ENCODE data around the gene HINT2.

Gene HINT2

GRCh38 chr9:35858458-35858857 is 43.6 kb upstream of the HINT2 start:
- Histone ChIP-seq H3K4me1 (ENCODE audit: insufficient read depth, low read length) (no peaks in the 10 kb centered on the region), H3K36me3 (ENCODE audit: insufficient read depth, low read length) (no peaks in the 10 kb centered on the region), H4K20me1 (ENCODE audit: insufficient read depth, low read length) (no peaks in the 10 kb centered on the region; the same call in 1 of the 2 replicates), H2AFZ (ENCODE audit: low read depth, low read length) (no peak overlapping the region), H3K27ac (ENCODE audit: low read length) (no peak overlapping the region), H3K9me3 (ENCODE audit: insufficient read depth, low read length, severe bottlenecking) (no peaks in the 10 kb centered on the region), H3K9ac (ENCODE audit: low read depth, low read length) (no peak overlapping the region), H3K4me3 (ENCODE audit: low read depth in 1 of 2, low read length in 2 of 2) (no peak overlapping the region), H3K79me2 (ENCODE audit: insufficient read depth, low read length) (no peaks in the 10 kb centered on the region), H3K4me2 (ENCODE audit: insufficient read depth, low read length) (no peak overlapping the region), H3K27me3 (ENCODE audit: insufficient read depth, low read length, poor library complexity) (no peaks in the 10 kb centered on the region)
- TF ChIP-seq CTCF (IDR thresholded peaks at IDR 0.05; ENCODE audit: borderline replicate concordance, extremely low read depth, low read length, poor library complexity, severe bottlenecking) (no peak), EZH2 (IDR thresholded peaks at IDR 0.05; ENCODE audit: borderline replicate concordance, low read depth, low read length, severe bottlenecking) (no peak)
- no peak for ATAC-seq (ENCODE audit: insufficient read depth, low read depth)
- DNase-seq: no peak

GRCh38 chr9:35856882-35857281 is 42.0 kb upstream of the HINT2 start:
- Histone ChIP-seq H3K9ac (ENCODE audit: low read depth, low read length) (no peak overlapping the region), H3K4me2 (ENCODE audit: insufficient read depth, low read length) (no peak overlapping the region), H3K36me3 (ENCODE audit: insufficient read depth, low read length) (no peaks in the 10 kb centered on the region), H3K9me3 (ENCODE audit: insufficient read depth, low read length, severe bottlenecking) (no peaks in the 10 kb centered on the region), H4K20me1 (ENCODE audit: insufficient read depth, low read length) (no peaks in the 10 kb centered on the region; the same call in 1 of the 2 replicates), H3K27ac (ENCODE audit: low read length) (no peak overlapping the region), H3K4me3 (ENCODE audit: low read depth in 1 of 2, low read length in 2 of 2) (no peak overlapping the region), H3K27me3 (ENCODE audit: insufficient read depth, low read length, poor library complexity) (no peaks in the 10 kb centered on the region), H3K79me2 (ENCODE audit: insufficient read depth, low read length) (no peaks in the 10 kb centered on the region), H3K4me1 (ENCODE audit: insufficient read depth, low read length) (no peaks in the 10 kb centered on the region), H2AFZ (ENCODE audit: low read depth, low read length) (no peak overlapping the region)
- no peak for TF ChIP-seq CTCF (IDR thresholded peaks at IDR 0.05; ENCODE audit: borderline replicate concordance, extremely low read depth, low read length, poor library complexity, severe bottlenecking)
- DNase-seq (no peak), ATAC-seq (ENCODE audit: insufficient read depth, low read depth) (no peak)

- ATAC-seq (ENCODE audit: insufficient read depth, low read depth) (no peak), DNase-seq (no peak)
- Histone ChIP-seq H4K20me1 (ENCODE audit: insufficient read depth, low read length) (no peaks in the 10 kb centered on the region; the same call in 1 of the 2 replicates), H3K4me3 (ENCODE audit: low read depth in 1 of 2, low read length in 2 of 2) (no peak overlapping the region), H3K9ac (ENCODE audit: low read depth, low read length) (no peak overlapping the region), H3K4me1 (ENCODE audit: insufficient read depth, low read length) (no peaks in the 10 kb centered on the region), H3K79me2 (ENCODE audit: insufficient read depth, low read length) (no peaks in the 10 kb centered on the region), H3K9me3 (ENCODE audit: insufficient read depth, low read length, severe bottlenecking) (no peaks in the 10 kb centered on the region), H3K27me3 (ENCODE audit: insufficient read depth, low read length, poor library complexity) (no peaks in the 10 kb centered on the region), H3K27ac (ENCODE audit: low read length) (no peak overlapping the region), H2AFZ (ENCODE audit: low read depth, low read length) (no peak overlapping the region), H3K4me2 (ENCODE audit: insufficient read depth, low read length) (no peak overlapping the region), H3K36me3 (ENCODE audit: insufficient read depth, low read length) (no peaks in the 10 kb centered on the region)
- TF ChIP-seq CTCF (IDR thresholded peaks at IDR 0.05; ENCODE audit: borderline replicate concordance, extremely low read depth, low read length, poor library complexity, severe bottlenecking) (no peak), EZH2 (IDR thresholded peaks at IDR 0.05; ENCODE audit: borderline replicate concordance, low read depth, low read length, severe bottlenecking) (no peak)
Observed at GRCh38 chr9:35856206-35856605, 41.4 kb upstream of the HINT2 start.

All from DND-41 (cell line).